NB4 (cell line): Measurements from ENCODE around the gene MYNN.

Experiments
- CTCF ChIP-seq: IDR thresholded peaks from one replicate; pipeline ENCODE4 v1.5.1; 2012; ENCODE audit warnings: low read depth, low read length
- MAX ChIP-seq: IDR thresholded peaks from 2 replicates; pipeline ENCODE4 v1.6.1; 2011; ENCODE audit warnings: low read depth, low read length
- MYC ChIP-seq: IDR thresholded peaks from 2 replicates; pipeline ENCODE4 v1.6.1; 2011; ENCODE audit warnings: low read depth, low read length
- POLR2A ChIP-seq: IDR thresholded peaks from 2 replicates; pipeline ENCODE4 v1.6.1; 2011; ENCODE audit warnings: mild to moderate bottlenecking; ENCODE audit not compliant: insufficient read length; ENCODE audit errors: extremely low read depth

GRCh38 chr3:169822091-169822490 lies 48.9 kb downstream of the MYNN start:
- TF ChIP-seq MAX: no peak
- TF ChIP-seq CTCF: no peak
- TF ChIP-seq POLR2A: no peak
- no peak for TF ChIP-seq MYC
